Hematopoietic multipotent progenitor cell treated with erythropoietin and hydrocortisone succinate and interleukin-3 and kit ligand, for 15 days (in vitro differentiated cells): ENCODE data around the gene RYR1.
"Not testable (repeated sequence)": the region's sequence is repeated elsewhere in the genome, so short reads cannot be mapped to it uniquely, and the experiment has no call there.

Experiments used
- DNase-seq: peaks from one replicate; pipeline ENCODE4 v3.0.0-alpha.2; 2015; ENCODE audit warnings: low spot score

RYR1 gene

DNA sequence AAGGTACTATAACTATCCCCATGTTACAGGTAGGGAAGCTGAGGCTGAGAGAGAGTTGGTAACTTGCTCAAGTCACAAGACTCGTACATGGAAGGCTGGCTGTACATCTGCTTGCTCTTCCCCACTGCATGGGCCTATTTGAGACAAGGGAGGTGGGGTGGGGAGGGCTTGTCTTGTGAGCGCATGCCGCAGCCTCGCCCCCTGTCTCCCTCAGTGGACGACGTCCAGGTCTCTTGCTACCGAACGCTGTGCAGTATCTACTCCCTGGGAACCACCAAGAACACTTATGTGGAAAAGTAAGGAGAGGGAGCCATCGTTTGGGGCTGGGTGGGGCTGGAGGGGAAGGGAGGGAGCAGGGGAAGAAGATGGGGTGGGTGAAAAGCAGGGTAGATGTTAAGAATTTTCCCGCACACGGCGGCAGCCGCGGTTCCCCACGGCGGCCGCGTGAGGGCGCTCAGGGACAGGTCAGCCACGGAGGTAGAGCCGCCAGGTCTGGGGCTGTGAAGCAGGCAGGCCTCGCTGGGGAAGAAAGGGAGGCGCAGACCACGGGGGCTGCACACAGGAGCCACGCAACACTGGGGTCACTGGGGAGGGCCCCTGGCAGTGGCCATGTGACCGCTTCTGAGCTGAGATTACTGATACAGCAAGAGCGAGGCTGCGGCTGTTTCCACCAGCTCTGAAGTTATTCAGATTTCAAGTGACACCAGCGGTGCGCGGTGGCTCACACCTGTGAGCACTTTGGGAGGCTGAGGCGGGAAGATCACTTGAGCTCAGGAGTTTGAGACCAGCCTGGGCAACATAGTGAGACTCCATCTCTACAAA lies 81.5 kb downstream of the RYR1 start:
- DNase-seq, result peak; percentile 53

DNA sequence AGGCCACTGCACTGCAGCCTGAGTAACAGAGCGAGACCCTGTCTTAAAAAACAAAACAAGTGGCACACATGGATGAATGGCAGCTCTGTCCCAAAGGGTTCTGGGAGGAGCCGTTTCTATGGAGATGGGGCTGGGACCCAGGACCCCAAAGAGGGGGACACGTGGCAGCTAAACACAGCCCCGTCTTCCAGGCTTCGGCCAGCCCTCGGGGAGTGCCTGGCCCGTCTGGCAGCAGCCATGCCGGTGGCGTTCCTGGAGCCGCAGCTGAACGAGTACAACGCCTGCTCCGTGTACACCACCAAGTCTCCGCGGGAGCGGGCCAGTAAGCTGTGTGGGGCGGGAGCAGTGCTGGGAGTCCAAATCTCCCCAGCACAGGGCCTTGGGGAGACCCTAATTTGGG lies 82.4 kb downstream of the RYR1 start:
- no peak for DNase-seq

DNA sequence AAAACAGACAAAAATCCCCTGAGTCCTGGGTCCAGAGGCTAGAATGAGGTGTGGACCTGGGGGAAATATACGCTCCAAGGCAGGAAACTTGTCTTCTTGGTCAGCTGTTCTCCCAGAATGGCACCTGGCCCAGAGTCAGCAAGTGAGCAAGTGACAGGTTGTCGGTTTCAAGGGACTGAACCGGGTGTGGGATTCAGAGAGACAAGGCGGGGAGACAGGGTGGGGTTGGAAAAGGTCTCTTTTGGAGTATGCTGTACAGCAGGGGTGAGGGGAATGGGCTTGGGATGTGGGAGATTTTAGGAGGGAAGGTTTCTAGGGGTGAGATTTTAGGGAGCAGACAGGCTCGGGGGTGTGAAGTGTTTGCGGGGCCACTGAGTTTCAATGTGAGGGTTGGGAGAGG lies 83.3 kb downstream of the RYR1 start:
- no peak for DNase-seq

DNA sequence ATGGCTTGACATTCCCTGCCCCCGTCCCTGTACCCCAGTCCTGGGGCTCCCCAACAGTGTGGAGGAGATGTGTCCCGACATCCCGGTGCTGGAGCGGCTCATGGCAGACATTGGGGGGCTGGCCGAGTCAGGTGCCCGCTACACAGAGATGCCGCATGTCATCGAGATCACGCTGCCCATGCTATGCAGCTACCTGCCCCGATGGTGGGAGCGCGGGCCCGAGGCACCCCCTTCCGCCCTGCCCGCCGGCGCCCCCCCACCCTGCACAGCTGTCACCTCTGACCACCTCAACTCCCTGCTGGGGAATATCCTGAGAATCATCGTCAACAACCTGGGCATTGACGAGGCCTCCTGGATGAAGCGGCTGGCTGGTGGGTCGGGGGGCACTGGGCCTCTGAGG lies 83.8 kb downstream of the RYR1 start:
- no peak for DNase-seq

DNA sequence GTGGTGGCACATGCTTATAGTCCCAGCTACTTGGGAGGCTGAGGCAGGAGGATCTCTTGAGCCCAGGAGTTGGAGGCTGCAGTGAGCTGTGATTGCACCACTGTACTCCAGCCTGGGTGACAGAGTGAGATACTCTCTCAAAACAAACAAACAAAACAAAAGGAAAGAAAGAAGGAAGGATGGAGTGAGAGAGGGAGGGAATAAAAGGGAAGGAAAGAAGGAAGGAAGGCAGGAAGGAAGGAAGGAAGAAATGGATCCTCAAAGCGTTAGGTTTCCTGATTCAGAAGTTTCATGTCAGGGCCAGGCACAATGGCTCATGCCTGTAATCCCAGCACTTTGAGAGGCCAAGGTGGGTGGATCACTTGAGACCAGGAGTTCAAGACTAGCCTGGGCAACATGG lies 84.5 kb downstream of the RYR1 start:
- not testable (repeated sequence) for DNase-seq

DNA sequence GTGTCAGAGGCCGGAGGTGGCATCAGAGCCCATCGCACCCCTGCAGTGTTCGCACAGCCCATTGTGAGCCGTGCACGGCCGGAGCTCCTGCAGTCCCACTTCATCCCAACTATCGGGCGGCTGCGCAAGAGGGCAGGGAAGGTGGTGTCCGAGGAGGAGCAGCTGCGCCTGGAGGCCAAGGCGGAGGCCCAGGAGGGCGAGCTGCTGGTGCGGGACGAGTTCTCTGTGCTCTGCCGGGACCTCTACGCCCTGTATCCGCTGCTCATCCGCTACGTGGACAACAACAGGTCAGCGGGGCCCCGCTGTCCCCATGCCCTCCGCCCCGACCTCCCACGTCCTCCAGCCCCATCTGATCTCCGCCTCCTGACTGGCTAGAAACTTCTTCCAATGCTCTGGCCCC lies 85.7 kb downstream of the RYR1 start:
- no peak for DNase-seq

DNA sequence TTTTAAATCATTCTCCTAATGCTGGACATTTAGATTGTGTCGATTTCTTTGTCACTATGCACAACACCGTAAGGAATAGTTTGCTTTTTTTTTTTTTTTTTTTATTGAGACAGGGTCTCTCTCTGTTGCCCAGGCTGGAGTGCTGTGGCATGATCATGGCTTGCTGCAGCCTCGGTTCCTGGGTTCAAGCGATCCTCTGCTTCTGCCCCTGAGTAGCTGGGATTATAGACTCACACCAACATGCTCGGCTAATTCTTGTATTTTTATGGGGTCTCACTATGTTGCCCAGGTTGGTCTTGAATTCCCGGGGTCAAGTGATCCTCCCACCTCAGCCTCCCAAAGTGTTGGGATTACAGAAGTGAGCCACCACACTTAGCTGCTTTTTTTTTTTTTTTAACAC lies 86.5 kb downstream of the RYR1 start:
- DNase-seq, result no peak

- no peak for DNase-seq
Measured at GRCh38 chr19:38522915-38523314, 89.4 kb downstream of the RYR1 start.

DNA sequence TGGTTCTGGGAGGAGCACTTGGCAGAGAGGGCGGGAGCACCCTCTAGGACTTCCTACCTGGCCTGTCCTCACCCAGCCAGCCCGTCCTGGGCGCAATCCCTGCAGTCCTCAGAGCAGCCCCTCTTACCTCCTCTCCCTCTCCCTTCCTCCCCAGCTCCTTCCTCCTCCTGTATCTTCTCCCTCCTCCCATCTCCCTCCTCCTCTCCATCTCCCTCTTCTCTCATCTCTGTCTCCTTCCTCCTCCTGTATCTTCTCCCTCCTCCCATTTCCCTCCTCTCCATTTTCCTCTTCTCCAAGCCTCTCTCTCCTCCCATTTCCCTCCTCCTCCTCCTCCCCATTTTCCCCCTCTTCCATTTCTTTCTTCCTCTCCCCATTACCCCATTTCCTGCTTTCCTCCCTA lies 89.8 kb downstream of the RYR1 start:
- DNase-seq, result no peak

DNA sequence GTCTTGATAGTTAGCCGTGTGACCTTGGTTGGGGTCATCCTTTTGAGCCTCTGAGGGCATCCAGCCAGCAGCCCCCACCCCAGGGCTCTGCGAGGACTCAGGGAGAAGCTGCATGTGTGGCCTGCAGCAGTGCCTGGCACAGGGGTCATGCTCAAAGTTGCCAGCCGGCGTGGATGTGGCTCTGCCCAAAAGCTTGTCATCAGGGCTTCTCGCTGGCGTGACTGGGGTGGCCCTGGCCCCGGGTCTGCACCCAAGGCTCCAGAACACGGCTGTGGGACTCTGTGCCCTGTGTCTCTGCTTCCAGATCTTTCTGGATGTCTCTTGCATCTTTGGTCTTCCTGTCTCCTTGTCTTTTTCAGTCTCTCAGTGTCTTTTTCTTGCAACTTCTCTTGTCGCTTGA lies 90.9 kb downstream of the RYR1 start:
- no peak for DNase-seq

GRCh38 chr19:38524994-38525634 lies 91.6 kb downstream of the RYR1 start:
- DNase-seq, result no peak

- no peak for DNase-seq
Measured at GRCh38 chr19:38526430-38526829, 92.9 kb downstream of the RYR1 start.

DNA sequence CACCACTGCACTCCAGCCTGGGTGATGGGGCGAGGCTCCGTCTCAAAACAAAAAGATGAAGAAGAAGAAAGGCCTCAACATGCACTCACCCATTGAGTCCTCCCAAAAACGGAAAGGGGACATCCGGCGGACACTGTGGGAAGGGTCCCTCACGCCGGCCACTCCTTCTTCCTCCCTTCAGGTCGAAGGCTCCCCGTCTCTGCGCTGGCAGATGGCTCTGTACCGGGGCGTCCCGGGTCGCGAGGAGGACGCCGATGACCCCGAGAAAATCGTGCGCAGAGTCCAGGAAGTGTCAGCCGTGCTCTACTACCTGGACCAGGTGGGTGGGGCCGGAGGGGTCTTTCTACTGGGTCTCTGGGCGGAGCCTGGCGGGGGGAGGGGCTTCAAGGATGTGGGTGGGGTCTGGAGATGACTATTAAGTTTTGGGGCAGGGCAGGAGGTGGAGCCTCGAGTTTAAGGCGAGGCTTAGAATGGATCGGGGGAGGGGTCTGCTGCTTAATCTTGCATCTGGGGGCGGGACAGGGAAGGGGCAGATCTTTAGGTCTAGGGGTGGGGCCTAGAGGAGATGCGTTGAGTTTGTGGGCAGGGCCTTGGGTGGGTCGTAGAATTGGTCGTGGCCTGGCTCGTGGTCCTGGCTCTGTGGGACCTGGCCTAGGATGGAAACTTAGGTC lies 94.1 kb downstream of the RYR1 start:
- DNase-seq, result no peak

DNA sequence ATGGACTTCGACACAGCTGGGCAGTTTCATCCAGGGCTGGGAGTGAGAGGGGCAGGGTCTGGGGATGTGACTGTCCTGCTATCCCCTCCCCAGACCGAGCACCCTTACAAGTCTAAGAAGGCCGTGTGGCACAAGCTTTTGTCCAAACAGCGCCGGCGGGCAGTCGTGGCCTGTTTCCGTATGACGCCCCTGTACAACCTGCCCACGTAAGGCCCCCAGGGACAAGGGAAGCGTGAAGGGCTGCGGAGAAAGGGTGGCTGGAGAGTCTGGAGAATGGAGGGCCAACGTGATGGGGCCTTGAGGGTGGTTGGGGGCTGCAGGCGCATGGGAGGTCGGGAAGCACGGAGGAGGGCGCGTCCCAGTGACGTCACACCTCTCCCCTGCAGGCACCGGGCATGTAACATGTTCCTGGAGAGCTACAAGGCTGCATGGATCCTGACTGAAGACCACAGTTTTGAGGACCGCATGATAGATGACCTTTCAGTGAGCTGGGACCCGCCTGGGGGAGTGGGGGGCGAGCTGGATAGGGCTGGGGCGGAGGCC lies 94.8 kb downstream of the RYR1 start:
- DNase-seq, result no peak

DNA sequence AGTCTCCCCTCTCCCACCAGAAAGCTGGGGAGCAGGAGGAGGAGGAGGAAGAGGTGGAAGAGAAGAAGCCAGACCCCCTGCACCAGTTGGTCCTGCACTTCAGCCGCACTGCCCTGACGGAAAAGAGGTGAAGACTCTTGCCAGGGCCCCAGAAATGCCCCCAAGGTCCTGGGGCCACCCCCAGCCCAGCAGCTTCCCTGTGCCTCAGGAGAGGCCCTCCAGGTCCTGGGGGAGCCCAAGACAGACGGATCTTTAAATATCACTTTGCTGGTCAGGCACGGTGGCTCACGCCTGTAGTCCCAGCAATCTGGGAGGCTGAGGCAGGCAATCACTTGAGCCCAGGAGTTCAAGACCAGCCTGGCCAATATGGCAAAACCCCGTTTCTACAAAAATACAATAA lies 95.4 kb downstream of the RYR1 start:
- DNase-seq, result no peak

DNA sequence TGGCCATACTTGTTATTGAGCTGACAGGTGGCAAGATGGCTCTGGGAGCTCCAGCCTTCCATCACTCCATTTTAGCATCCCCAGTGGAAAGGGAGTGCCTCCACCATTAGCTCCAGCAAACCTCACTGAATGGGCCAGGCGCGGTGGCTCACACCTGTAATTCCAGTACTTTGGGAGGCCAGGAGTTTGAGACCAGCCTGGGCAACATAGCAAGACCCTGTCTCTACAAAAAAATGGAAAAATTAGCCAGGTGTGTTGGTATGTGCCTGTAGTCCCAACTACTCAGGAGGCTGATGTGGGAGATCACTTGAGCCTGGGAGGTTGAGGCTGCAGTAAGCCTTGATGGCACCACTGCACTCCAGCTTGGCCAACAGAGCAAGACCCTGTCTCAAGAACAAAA lies 98.0 kb downstream of the RYR1 start:
- DNase-seq, result no peak

DNA sequence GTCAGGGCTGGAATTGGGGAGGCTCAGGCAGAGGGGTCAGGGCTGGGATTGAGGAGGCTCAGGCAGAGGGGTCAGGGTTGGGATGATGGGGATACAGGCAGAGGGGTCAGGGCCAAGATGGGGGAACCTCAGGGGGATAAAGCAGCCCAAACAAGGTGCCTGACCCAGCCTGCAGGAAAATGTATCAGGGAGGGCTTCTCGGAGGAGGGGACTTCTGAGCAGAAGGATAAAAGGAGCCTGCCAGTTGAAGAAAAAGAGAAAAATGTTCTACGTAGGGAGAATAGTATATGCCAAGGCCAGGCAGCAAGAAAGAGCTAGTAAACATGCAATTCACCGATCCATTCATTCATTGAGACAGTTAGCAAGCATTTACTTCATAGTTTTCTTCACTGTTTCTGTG lies 99.4 kb downstream of the RYR1 start:
- no peak for DNase-seq

GRCh38 chr19:38534574-38534973 lies 101.1 kb downstream of the RYR1 start:
- no peak for DNase-seq

DNA sequence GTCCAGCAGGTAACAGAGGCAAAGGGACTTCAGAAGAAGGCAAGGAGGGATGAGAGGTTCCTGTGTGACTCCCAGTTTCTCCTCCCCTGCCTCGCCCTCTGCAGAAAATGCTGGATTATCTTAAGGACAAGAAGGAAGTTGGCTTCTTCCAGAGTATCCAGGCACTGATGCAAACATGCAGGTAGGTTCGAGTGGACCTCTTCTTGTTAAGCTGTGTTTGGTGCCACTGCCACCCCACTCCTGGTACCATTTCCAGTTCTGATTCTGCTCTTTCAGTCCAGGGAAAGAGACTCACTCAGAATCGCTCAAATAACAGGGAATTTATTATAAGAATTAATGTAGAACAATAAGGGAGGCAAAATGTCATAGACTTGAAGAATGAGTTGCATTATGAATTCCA lies 101.7 kb downstream of the RYR1 start:
- no peak for DNase-seq

GRCh38 chr19:38537071-38537936 lies 103.8 kb downstream of the RYR1 start:
- DNase-seq, result no peak

DNA sequence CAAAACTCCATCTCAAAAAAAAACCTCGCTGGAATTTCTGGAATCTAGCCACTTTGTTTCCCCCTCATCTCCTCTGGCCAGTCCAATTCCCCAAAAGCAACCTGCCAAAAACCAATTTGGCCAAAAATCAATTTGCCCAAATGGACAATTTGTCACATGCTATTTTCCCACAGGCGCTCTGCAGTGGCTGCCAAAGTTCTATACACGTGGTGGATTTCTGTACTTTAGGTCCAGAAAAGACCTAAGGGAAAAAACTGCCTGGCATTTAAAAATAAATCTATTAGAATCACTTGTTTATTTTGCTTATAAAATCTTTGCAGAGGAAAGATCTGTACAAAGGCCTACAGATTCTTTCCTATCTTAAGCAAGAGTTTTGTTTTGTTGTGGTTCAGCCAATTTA lies 104.9 kb downstream of the RYR1 start:
- DNase-seq, result no peak
